Activated CD8-positive, alpha-beta T cell treated with anti-CD3 and anti-CD28 coated beads for 36 hours (primary cell): ENCODE results near the gene DRC3. TPM values are rescaled to one million over a fixed set of nuclear protein-coding genes. Genes with fewer than 3 reads are reported as not detected.

ENCODE experiments used
- ATAC-seq: fragments of 200-7000 bp; cut with Tn5 transposase; one replicate; pipeline ENCODE4 v1.10.0; 2021; ENCODE audit warnings: mild to moderate bottlenecking, moderate library complexity
- CTCF ChIA-PET: fragments of 350-600 bp; sonication (Branson Sonifier 250); formaldehyde crosslinking; loops from one replicate; lab custom pipeline; 2021; ENCODE audit warnings: antibody characterized with exemption; lab: Charles Lee
- POLR2A ChIA-PET: fragments of 350-600 bp; sonication (Branson Sonifier 250); formaldehyde crosslinking; loops from one replicate; lab custom pipeline; 2021; ENCODE audit warnings: antibody characterized with exemption; lab: Charles Lee
- DNase-seq: peaks from one replicate; pipeline ENCODE4 v3.0.0-alpha.2; 2020
- H3K27ac Mint-ChIP-seq: one replicate; pipeline ENCODE4 v1.8.0; 2021; ENCODE audit warnings: mild to moderate bottlenecking, mixed read lengths
- H3K27me3 Mint-ChIP-seq: one replicate; pipeline ENCODE4 v1.8.0; 2021; ENCODE audit warnings: mixed read lengths
- H3K36me3 Mint-ChIP-seq: one replicate; pipeline ENCODE4 v1.8.0; 2021; ENCODE audit warnings: low read depth, mixed read lengths
- H3K4me1 Mint-ChIP-seq: one replicate; pipeline ENCODE4 v1.8.0; 2021; ENCODE audit warnings: low read depth, mixed read lengths
- H3K4me3 Mint-ChIP-seq: one replicate; pipeline ENCODE4 v1.8.0; 2021; ENCODE audit warnings: mild to moderate bottlenecking, moderate library complexity, mixed read lengths
- H3K9me3 Mint-ChIP-seq: one replicate; pipeline ENCODE4 v1.8.0; 2021; ENCODE audit warnings: mixed read lengths
- intact Hi-C: fragments of 100-400 bp; cut with micrococcal nuclease; formaldehyde crosslinking; loops from one replicate; pipeline ENCODE4 v1.10.0; 2022
- total RNA-seq, 2 experiments: library from RNA; stranded (reverse); gene quantifications; one replicate each; pipeline ENCODE4 v1.2.3, GENCODE V29; 2021
- TF ChIP-seq, protein P1 (sequence below): fragments of 200-600 bp; IDR thresholded peaks from one replicate; pipeline ENCODE4 v1.8.0; 2022; ENCODE audit warnings: antibody characterized with exemption, mild to moderate bottlenecking

Gene DRC3
- total RNA-seq, 2 experiments from 2014 or later, result 0.25 TPM; not detected in 1

DNA sequence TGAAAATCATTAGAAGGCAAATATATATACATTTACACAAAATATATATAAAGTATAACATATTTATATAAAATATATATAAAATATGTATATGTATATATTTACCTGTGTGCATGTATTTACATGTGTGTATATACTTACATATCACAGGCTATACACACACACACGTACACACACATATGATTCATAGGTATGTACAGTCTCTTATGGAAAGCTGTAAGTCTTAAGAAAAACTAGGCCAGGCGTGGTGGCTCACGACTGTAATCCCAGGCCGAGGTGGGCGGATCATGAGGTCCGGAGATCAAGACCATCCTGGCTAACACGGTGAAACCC lies 15.1 kb upstream of the DRC3 start:
- no peak for ATAC-seq
- Mint-ChIP-seq H3K4me1 (peaks cover 54% of the 10 kb centered on the region), H3K9me3 (peaks cover 6% of the 10 kb centered on the region), H3K27me3 (no peaks in the 10 kb centered on the region), H3K27ac (peak overlapping the region; percentile 95), H3K36me3 (peaks cover 9% of the 10 kb centered on the region), H3K4me3 (no peak overlapping the region)
- intact Hi-C loops, result no loop called here
- ChIA-PET POLR2A (interaction anchor here (0.7 to 4.1 kb wide), 5 partner anchors 10 to 40 kb away, joined by 3 to 35 read pairs (median 3); partner anchors contain the start of genes DRC3 and TOM1L2), CTCF (interaction anchor here (1.4 to 1.9 kb wide), 4 partner anchors 9 to 75 kb away, joined by 4 to 7 read pairs (median 6); no protein-coding TSS in a partner anchor)
- TF ChIP-seq, protein P1, sequence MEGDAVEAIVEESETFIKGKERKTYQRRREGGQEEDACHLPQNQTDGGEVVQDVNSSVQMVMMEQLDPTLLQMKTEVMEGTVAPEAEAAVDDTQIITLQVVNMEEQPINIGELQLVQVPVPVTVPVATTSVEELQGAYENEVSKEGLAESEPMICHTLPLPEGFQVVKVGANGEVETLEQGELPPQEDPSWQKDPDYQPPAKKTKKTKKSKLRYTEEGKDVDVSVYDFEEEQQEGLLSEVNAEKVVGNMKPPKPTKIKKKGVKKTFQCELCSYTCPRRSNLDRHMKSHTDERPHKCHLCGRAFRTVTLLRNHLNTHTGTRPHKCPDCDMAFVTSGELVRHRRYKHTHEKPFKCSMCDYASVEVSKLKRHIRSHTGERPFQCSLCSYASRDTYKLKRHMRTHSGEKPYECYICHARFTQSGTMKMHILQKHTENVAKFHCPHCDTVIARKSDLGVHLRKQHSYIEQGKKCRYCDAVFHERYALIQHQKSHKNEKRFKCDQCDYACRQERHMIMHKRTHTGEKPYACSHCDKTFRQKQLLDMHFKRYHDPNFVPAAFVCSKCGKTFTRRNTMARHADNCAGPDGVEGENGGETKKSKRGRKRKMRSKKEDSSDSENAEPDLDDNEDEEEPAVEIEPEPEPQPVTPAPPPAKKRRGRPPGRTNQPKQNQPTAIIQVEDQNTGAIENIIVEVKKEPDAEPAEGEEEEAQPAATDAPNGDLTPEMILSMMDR, result no peak
- no peak for DNase-seq

DNA sequence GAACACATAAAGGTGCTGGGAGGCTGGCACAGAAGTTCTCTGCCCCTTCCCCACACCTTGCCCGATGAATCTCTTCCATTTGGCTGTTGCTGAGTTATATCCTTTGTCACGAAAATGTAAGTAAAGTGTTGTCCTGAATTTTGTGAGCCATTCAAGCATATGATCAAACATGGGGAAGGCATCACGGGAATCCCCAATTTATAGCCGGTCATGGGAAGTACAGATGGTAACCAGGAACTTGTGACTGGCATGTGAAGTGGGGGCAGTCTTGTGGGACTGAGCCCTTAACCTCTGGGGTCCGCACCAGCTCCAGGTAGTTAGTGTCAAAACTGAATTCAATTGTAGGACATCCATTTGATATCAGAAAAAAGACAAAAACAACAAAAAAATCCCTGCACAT lies 13.7 kb upstream of the DRC3 start:
- ChIA-PET POLR2A (interaction anchor here (1.6 to 4.1 kb wide), 3 partner anchors 12 to 68 kb away, joined by 4 to 35 read pairs (median 6); partner anchors contain the start of genes DRC3 and TOM1L2), CTCF (interaction anchor here (0.8 to 1.7 kb wide), 4 partner anchors 8 to 43 kb away, joined by 3 to 4 read pairs (median 3); no protein-coding TSS in a partner anchor)
- DNase-seq (no peak), ATAC-seq (no peak)
- peak overlapping the region; percentile 95 for H3K27ac Mint-ChIP-seq
- TF ChIP-seq, protein P1, result no peak
- peaks cover 54% of the 10 kb centered on the region for H3K4me1 Mint-ChIP-seq
- intact Hi-C loops, result no loop called here
- no peaks in the 10 kb centered on the region for H3K27me3 Mint-ChIP-seq
- peaks cover 6% of the 10 kb centered on the region for H3K9me3 Mint-ChIP-seq
- H3K4me3 Mint-ChIP-seq, result peak overlapping the region; percentile 72
- H3K36me3 Mint-ChIP-seq, result peaks cover 9% of the 10 kb centered on the region

DNA sequence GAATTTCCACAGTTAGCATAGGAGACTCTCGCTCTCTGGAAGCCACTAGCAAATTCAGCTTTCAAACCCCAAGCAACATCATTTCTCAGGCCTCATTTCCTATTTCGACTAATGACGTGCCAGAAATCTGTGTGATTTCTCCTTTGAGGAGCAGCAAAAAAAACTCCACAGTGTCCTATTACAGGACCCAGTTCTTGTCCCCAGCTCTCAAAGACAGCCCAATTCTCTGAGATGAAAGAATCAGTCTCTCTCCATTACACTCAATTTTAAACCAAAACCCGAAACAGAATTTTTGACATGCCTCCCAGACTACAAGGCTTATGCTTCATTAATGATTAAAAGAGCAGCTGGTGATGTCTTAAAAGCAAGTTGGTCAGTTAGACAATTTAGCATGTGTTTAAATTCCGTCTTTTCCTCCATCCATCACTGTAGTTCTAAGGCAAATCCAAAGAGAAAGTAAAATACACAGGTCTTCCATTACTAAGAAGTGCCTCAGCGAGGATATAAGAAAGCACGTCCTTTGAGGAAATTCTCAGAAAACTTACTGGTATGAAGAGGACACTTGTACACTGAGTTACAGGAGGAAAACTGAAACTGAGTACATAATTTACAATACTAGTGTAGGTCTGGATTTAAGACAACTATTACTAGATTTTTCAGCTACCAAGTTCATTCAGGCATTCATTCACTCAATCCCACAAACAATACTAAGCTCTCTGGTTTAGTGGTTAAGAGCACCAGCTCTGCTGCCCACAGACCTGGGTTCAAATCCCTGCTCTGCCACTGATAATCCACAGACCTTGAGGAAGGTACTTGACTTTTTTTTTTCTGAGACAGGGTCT lies 12.9 kb upstream of the DRC3 start:
- peaks cover 52% of the 10 kb centered on the region for H3K4me1 Mint-ChIP-seq
- peaks cover 9% of the 10 kb centered on the region for H3K36me3 Mint-ChIP-seq
- intact Hi-C loops, result no loop called here
- TF ChIP-seq, protein P1, result no peak
- H3K27me3 Mint-ChIP-seq, result no peaks in the 10 kb centered on the region
- CTCF ChIA-PET, result interaction anchor here (0.9 to 1.6 kb wide), 2 partner anchors 13 to 16 kb away, joined by 3 to 4 read pairs; no protein-coding TSS in a partner anchor
- H3K9me3 Mint-ChIP-seq, result peaks cover 6% of the 10 kb centered on the region
- ATAC-seq (peak; percentile 53), DNase-seq (peak; percentile 57)
- POLR2A ChIA-PET, result interaction anchor here (0.6 to 4.1 kb wide), 9 partner anchors 11 to 295 kb away, joined by 3 to 35 read pairs (median 4); partner anchors contain the start of genes DRC3 and TOM1L2
- peak overlapping the region; percentile 95 for H3K27ac Mint-ChIP-seq
- H3K4me3 Mint-ChIP-seq, result peak overlapping the region; percentile 72

DNA sequence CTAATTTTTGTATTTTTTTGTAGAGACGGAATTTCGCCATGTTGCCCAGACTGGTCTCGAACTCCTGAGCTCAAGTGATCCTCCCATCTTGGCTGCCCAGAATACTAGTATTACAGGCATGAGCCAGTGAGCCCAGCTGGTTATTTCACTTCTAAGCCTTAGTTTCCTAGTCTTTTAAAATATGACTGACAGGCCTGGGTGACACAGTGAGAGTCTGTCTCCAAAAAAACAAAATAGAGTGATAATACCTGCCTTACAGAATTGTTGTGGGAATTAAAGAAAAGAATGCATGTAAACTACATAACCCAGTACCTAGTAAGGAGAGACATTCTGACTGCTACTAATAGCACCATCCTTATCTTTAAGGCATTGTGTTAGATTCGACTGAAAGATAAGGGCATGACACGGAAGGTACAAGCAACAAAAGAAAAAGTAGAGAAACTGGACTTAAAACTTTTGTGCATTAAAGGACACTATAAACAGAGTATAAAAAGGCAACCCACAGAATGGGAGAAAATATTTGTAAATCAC lies 12.1 kb upstream of the DRC3 start:
- Mint-ChIP-seq H3K4me3 (peak overlapping the region; percentile 72), H3K36me3 (peaks cover 7% of the 10 kb centered on the region), H3K4me1 (peaks cover 53% of the 10 kb centered on the region), H3K27me3 (no peaks in the 10 kb centered on the region), H3K9me3 (peaks cover 5% of the 10 kb centered on the region), H3K27ac (peak overlapping the region; percentile 95)
- intact Hi-C loops, result no loop called here
- no peak for ATAC-seq
- ChIA-PET CTCF (interaction anchor here (1.6 kb wide), 1 partner anchor 17 kb away, joined by 3 read pairs; no protein-coding TSS in a partner anchor), POLR2A (interaction anchor here (0.6 to 4.1 kb wide), 6 partner anchors 10 to 296 kb away, joined by 3 to 35 read pairs (median 4); partner anchors contain the start of genes DRC3 and TOM1L2)
- DNase-seq, result no peak
- TF ChIP-seq, protein P1, result no peak
